B cell (primary cell): Measurements from ENCODE around the gene TET2. TPM values are rescaled to one million over a fixed set of nuclear protein-coding genes. Genes with fewer than 3 reads are reported as not detected.

Source experiments
- ATAC-seq: fragments of 200-7000 bp; cut with Tn5 transposase; one replicate; pipeline ENCODE4 v1.10.0; 2021; ENCODE audit warnings: low read depth, mild to moderate bottlenecking, moderate number of reproducible peaks, moderate library complexity
- CTCF ChIA-PET: fragments of 350-600 bp; sonication (Branson Sonifier 250); formaldehyde crosslinking; loops from one replicate; lab custom pipeline; 2021; ENCODE audit warnings: antibody characterized with exemption, inconsistent platforms; lab: Charles Lee
- POLR2A ChIA-PET: fragments of 350-600 bp; sonication (Branson Sonifier 250); formaldehyde crosslinking; loops from one replicate; lab custom pipeline; 2021; ENCODE audit warnings: antibody characterized with exemption; lab: Charles Lee
- DNase-seq: peaks from one replicate; pipeline ENCODE4 v3.0.0; 2013
- H2AFZ ChIP-seq: 2 replicates; pipeline ENCODE4 v1.6.1; 2012; ENCODE audit warnings: mild to moderate bottlenecking, low read depth, low read length; ENCODE audit not compliant: insufficient read depth, poor library complexity, severe bottlenecking
- H3K27ac ChIP-seq, 2 donors: 1 replicate in 1 of 2; 2 replicates in 1 of 2; pipeline ENCODE4 v1.5.1; 2012 to 2013; ENCODE audit warnings: low read length in 2 of 2, mild to moderate bottlenecking in 2 of 2, moderate library complexity in 1 of 2
- H3K27me3 ChIP-seq, 4 experiments: fragments of 200-600 bp in 1 of 4; sonication (generic) in 1 of 4; replicated peaks in 1 of 4; 1 replicate in 2 of 4; 2 replicates in 2 of 4; pipeline versions ENCODE4 v1.6.1 to v1.7.0; 2013 to 2016; ENCODE audit warnings: low read length in 3 of 4, mild to moderate bottlenecking in 2 of 4, mixed read lengths in 1 of 4, moderate library complexity in 1 of 4; ENCODE audit not compliant: insufficient read depth in 4 of 4, control insufficient read depth in 3 of 4; ENCODE audit errors: control extremely low read depth in 1 of 4
- H3K36me3 ChIP-seq, 2 experiments: replicated peaks in 1 of 2; 1 replicate in 1 of 2; 2 replicates in 1 of 2; pipeline versions ENCODE4 v1.6.1 to v1.7.1; 2013; ENCODE audit warnings: low read length in 1 of 2; ENCODE audit not compliant: insufficient read depth in 2 of 2, control insufficient read depth in 1 of 2; ENCODE audit errors: control extremely low read depth in 1 of 2, extremely low read depth in 1 of 2
- H3K4me1 ChIP-seq, 2 donors: fragments of 200-600 bp in 1 of 2; sonication (generic) in 1 of 2; 1 replicate in 1 of 2; 2 replicates in 1 of 2; pipeline versions ENCODE4 v1.5.1 to v1.6.1; 2013 to 2017; ENCODE audit warnings: low read length in 2 of 2; ENCODE audit not compliant: control insufficient read depth in 2 of 2, insufficient read depth in 2 of 2
- H3K4me2 ChIP-seq: replicated peaks from 2 replicates; pipeline ENCODE3; 2012; ENCODE audit warnings: mild to moderate bottlenecking, low read depth, low read length; ENCODE audit not compliant: poor library complexity, severe bottlenecking
- H3K4me3 ChIP-seq, 5 experiments: fragments of 200-600 bp in 1 of 5; sonication (generic) in 1 of 5; 1 replicate in 3 of 5; 2 replicates in 2 of 5; pipeline versions ENCODE4 v1.5.1 to v1.7.0; 2011 to 2016; ENCODE audit warnings: low read length in 4 of 5, mild to moderate bottlenecking in 4 of 5, low read depth in 2 of 5, control low read depth in 1 of 5, moderate library complexity in 1 of 5; ENCODE audit not compliant: insufficient read depth in 1 of 5; ENCODE audit errors: control extremely low read depth in 1 of 5, extremely low read depth in 1 of 5
- H3K79me2 ChIP-seq: fragments of 200-600 bp; sonication (generic); one replicate; pipeline ENCODE4 v1.6.0; 2016; ENCODE audit warnings: low read length; ENCODE audit not compliant: control insufficient read depth, insufficient read depth
- H3K9ac ChIP-seq: fragments of 200-600 bp; sonication (generic); 2 replicates; pipeline ENCODE4 v1.6.1; 2017; ENCODE audit warnings: mild to moderate bottlenecking, low read length, moderate library complexity
- H3K9me3 ChIP-seq, 3 donors: one replicate each; pipeline versions ENCODE4 v1.6.1 to v1.7.1; 2013; ENCODE audit warnings: low read length in 2 of 3; ENCODE audit not compliant: control insufficient read depth in 2 of 3, insufficient read depth in 1 of 3; ENCODE audit errors: control extremely low read depth in 1 of 3
- H4K20me1 ChIP-seq: 2 replicates; pipeline ENCODE4 v1.6.0; 2012; ENCODE audit warnings: mild to moderate bottlenecking, low read length; ENCODE audit not compliant: insufficient read depth, control insufficient read depth, poor library complexity, severe bottlenecking
- H3K27ac Mint-ChIP-seq: one replicate; pipeline ENCODE4 v1.8.0; 2021; ENCODE audit warnings: mixed read lengths
- H3K27me3 Mint-ChIP-seq: one replicate; pipeline ENCODE4 v1.8.0; 2021; ENCODE audit warnings: mixed read lengths
- H3K4me1 Mint-ChIP-seq: one replicate; pipeline ENCODE4 v1.8.0; 2021; ENCODE audit warnings: mixed read lengths
- H3K4me3 Mint-ChIP-seq: one replicate; pipeline ENCODE4 v1.8.0; 2021; ENCODE audit warnings: mixed read lengths
- H3K9me3 Mint-ChIP-seq: one replicate; pipeline ENCODE4 v1.8.0; 2022; ENCODE audit warnings: mixed read lengths; ENCODE audit not compliant: insufficient read depth
- CTCF ChIP-seq: fragments of 200-600 bp; IDR thresholded peaks from one replicate; pipeline ENCODE4 v1.8.0; 2022; ENCODE audit warnings: antibody characterized with exemption, mild to moderate bottlenecking
- EZH2 ChIP-seq: IDR thresholded peaks from 2 replicates; pipeline ENCODE4 v1.6.1; 2012; ENCODE audit warnings: borderline replicate concordance, low read depth, mild to moderate bottlenecking, moderate library complexity, low read length; ENCODE audit not compliant: insufficient read depth, poor library complexity, severe bottlenecking
- WGBS: methylation state at CpG from one replicate; pipeline ENCODE4 v1.1.5; 2013; ENCODE audit warnings: missing lambda C conversion rate; ENCODE audit not compliant: insufficient coverage; 5-methylcytosine and 5-hydroxymethylcytosine counted together
- intact Hi-C: fragments of 100-400 bp; cut with micrococcal nuclease; formaldehyde crosslinking; loops from one replicate; pipeline ENCODE4 v1.10.0; 2022
- polyA plus RNA-seq: library from polyadenylated mRNA; depleted of rRNA; stranded (reverse); fragments of >200 nt; gene quantifications from 2 replicates; pipeline ENCODE4 v1.2.3, GENCODE V29; 2012
- total RNA-seq, 2 donors: library from RNA; stranded (reverse); fragments of 120-200 nt in 1 of 2; gene quantifications; 1 replicate in 1 of 2; 2 replicates in 1 of 2; pipeline versions ENCODE4 v1.2.3 to v1.2.4, GENCODE V29; 2013 to 2022

The TET2 gene
- total and polyA plus RNA-seq, 2 donors (not counting 1 experiment from before 2014, with no cell fraction given): 7.1 to 56.8 TPM

- H3K4me1 ChIP-seq: no peaks in the 10 kb centered on the region
- no peak overlapping the region for H3K4me3 ChIP-seq
- H3K4me2 ChIP-seq: no peak overlapping the region
- 98% methylated on average over 10 of the region's 13 CpGs for WGBS
- no peak for ATAC-seq
- no peaks in the 10 kb centered on the region for H4K20me1 ChIP-seq
- intact Hi-C loops: no loop called here
- no peak overlapping the region for H2AFZ ChIP-seq
- DNase-seq: no peak
- Mint-ChIP-seq H3K27ac (no peak overlapping the region), H3K9me3 (no peaks in the 10 kb centered on the region), H3K4me3 (no peak overlapping the region), H3K27me3 (no peaks in the 10 kb centered on the region), H3K4me1 (peaks cover 8% of the 10 kb centered on the region)
- H3K79me2 ChIP-seq: no peaks in the 10 kb centered on the region
- no peaks in the 10 kb centered on the region for H3K9me3 ChIP-seq
- no peak for TF ChIP-seq CTCF
- no peak for TF ChIP-seq EZH2
- no peak overlapping the region for H3K27ac ChIP-seq
- no peak overlapping the region for H3K9ac ChIP-seq
- peaks cover 2 to 19% of the 10 kb centered on the region in 2 experiments for H3K36me3 ChIP-seq
- no peaks in the 10 kb centered on the region for H3K27me3 ChIP-seq
- ChIA-PET CTCF (interaction anchor here (1.2 kb wide), 1 partner anchor 229 kb away, joined by 3 read pairs; no protein-coding TSS in a partner anchor), POLR2A (no interaction called here)
Measured at GRCh38 chr4:105243446-105243845, 96.8 kb downstream of the TET2 start.

- peaks cover 0 to 3% (median 0%) of the 10 kb centered on the region in 3 donors for H3K9me3 ChIP-seq
- no peaks in the 10 kb centered on the region for H3K27me3 Mint-ChIP-seq
- H3K9me3 Mint-ChIP-seq: no peaks in the 10 kb centered on the region
- H3K4me2 ChIP-seq: no peak overlapping the region
- intact Hi-C loops: no loop called here
- DNase-seq (no peak), ATAC-seq (no peak)
- H3K4me1 Mint-ChIP-seq: peaks cover 1% of the 10 kb centered on the region
- H3K4me3 ChIP-seq: no peak overlapping the region
- H3K36me3 ChIP-seq: peaks cover 2 to 4% of the 10 kb centered on the region in 2 experiments
- WGBS: no CpG with 5 or more reads among the region's 1 CpG
- H3K27ac ChIP-seq: no peak overlapping the region
- H3K4me3 Mint-ChIP-seq: no peak overlapping the region
- TF ChIP-seq CTCF: no peak
- no peak for TF ChIP-seq EZH2
- H3K27me3 ChIP-seq: no peaks in the 10 kb centered on the region
- CTCF ChIA-PET: interaction anchor here (1.2 kb wide), 1 partner anchor 227 kb away, joined by 5 read pairs; the partner anchor contains the start of gene PPA2
- H3K27ac Mint-ChIP-seq: no peak overlapping the region
- H2AFZ ChIP-seq: no peak overlapping the region
- H4K20me1 ChIP-seq: no peaks in the 10 kb centered on the region
- H3K4me1 ChIP-seq: no peaks in the 10 kb centered on the region
- H3K79me2 ChIP-seq: no peaks in the 10 kb centered on the region
- POLR2A ChIA-PET: no interaction called here
- no peak overlapping the region for H3K9ac ChIP-seq
Measured at GRCh38 chr4:105246712-105247111, 100.0 kb downstream of the TET2 start.
